Stimulated activated CD8-positive, alpha-beta memory T cell treated with anti-CD3 and anti-CD28 coated beads, Interleukin-12 subunit alpha, Interleukin-12 subunit beta, amount 100 ng/mL, for 1 hour (primary cell): Measurements from ENCODE around the gene ZC3H15.

Source experiments
- DNase-seq: peaks from one replicate; pipeline ENCODE4 v3.0.0-alpha.2; 2020; ENCODE audit warnings: low read depth

ZC3H15 gene

GRCh38 chr2:186542002-186542401 is 55.9 kb downstream of the ZC3H15 start:
- no peak for DNase-seq

- DNase-seq: no peak
These were observed 57.6 kb downstream of the ZC3H15 start for GRCh38 chr2:186543561-186544131.

- DNase-seq: no peak
These were observed 58.2 kb downstream of the ZC3H15 start for GRCh38 chr2:186544255-186544675.

- no peak for DNase-seq
These were observed 60.8 kb downstream of the ZC3H15 start for GRCh38 chr2:186546846-186547245.

- DNase-seq: no peak
These were observed 65.4 kb downstream of the ZC3H15 start for GRCh38 chr2:186551323-186552050.

GRCh38 chr2:186554429-186554828 is 68.4 kb downstream of the ZC3H15 start:
- DNase-seq: no peak

GRCh38 chr2:186554850-186555671 is 69.0 kb downstream of the ZC3H15 start:
- DNase-seq: no peak

- DNase-seq: no peak
These were observed 72.6 kb downstream of the ZC3H15 start for GRCh38 chr2:186558512-186559276.
